ENCODE data around the gene RBP5. TPM values are rescaled to one million over a fixed set of nuclear protein-coding genes. Genes with fewer than 3 reads are reported as not detected.
A peak's percentile ranks its signal among the peaks of the same experiment; 100 is the strongest.

RBP5 gene
- total and polyA plus RNA-seq, 9 of the 15 experiments (the other 6 are each of a cell fraction or from before 2014, with no cell fraction given) = 8.6 to 22.5 (median 11.4) TPM

DNA sequence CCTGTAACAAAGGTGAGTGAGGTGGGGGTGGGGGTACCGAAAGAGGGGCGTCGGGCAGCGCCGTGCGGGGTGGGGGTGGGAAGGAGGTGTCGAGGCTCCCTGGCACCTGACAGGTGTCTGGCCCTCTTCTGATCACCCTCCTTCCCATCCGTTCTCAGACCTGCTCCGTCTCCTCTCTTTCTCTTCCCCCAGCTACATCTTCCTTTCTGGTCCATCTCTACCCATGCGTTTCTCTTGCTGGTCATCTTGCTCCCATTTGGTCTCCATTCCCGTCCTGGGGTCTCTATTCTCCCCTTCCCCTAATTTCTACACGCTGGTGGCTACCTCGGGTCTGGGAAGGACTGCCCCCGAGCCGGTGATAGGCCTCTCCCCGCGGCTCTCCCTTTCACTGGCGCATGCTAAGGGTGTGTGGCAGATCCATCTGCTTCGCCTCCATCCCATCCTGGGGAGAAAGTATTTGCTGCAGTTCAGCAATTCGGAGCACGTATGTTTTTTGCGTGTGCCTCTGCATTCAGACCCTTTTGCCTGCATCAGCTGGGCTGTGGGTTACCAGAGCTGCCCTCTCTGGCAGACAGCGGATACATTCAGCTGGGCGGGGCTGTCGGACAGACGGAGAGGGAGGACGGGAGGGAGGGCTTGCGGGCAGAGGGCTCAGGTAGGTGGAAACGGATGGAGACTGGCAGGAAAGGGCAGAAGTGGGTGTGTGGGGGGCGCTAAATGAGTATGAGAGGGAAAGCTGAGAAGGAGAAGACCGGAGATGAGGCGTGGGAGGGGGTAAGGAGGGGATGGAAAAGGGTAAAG is 2.2 kb upstream of the RBP5 start (continued):
- TF ChIP-seq, protein P1, sequence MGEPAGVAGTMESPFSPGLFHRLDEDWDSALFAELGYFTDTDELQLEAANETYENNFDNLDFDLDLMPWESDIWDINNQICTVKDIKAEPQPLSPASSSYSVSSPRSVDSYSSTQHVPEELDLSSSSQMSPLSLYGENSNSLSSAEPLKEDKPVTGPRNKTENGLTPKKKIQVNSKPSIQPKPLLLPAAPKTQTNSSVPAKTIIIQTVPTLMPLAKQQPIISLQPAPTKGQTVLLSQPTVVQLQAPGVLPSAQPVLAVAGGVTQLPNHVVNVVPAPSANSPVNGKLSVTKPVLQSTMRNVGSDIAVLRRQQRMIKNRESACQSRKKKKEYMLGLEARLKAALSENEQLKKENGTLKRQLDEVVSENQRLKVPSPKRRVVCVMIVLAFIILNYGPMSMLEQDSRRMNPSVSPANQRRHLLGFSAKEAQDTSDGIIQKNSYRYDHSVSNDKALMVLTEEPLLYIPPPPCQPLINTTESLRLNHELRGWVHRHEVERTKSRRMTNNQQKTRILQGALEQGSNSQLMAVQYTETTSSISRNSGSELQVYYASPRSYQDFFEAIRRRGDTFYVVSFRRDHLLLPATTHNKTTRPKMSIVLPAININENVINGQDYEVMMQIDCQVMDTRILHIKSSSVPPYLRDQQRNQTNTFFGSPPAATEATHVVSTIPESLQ (CRISPR knock-in tag; IDR thresholded peaks at IDR 0.05) = no peak
- TF ChIP-seq ETS1 (conservative IDR thresholded peaks at IDR 0.05; ENCODE audit: control insufficient read depth, low read depth, low read length) (no peak), THRB (CRISPR knock-in tag; conservative IDR thresholded peaks at IDR 0.05) (peak; percentile 54; the same call in 1 of the 2 replicates), NFRKB (IDR thresholded peaks at IDR 0.05; ENCODE audit: low read depth) (no peak), ZNF146 (CRISPR knock-in tag; IDR thresholded peaks at IDR 0.05; ENCODE audit: unreplicated experiment) (no peak), CEBPB (tag; IDR thresholded peaks at IDR 0.05) (no peak), PRDM10 (IDR thresholded peaks at IDR 0.05; ENCODE audit: partially characterized antibody) (no peak), GABPB1 (CRISPR knock-in tag; IDR thresholded peaks at IDR 0.05) (no peak)
- TF ChIP-seq, protein P2, sequence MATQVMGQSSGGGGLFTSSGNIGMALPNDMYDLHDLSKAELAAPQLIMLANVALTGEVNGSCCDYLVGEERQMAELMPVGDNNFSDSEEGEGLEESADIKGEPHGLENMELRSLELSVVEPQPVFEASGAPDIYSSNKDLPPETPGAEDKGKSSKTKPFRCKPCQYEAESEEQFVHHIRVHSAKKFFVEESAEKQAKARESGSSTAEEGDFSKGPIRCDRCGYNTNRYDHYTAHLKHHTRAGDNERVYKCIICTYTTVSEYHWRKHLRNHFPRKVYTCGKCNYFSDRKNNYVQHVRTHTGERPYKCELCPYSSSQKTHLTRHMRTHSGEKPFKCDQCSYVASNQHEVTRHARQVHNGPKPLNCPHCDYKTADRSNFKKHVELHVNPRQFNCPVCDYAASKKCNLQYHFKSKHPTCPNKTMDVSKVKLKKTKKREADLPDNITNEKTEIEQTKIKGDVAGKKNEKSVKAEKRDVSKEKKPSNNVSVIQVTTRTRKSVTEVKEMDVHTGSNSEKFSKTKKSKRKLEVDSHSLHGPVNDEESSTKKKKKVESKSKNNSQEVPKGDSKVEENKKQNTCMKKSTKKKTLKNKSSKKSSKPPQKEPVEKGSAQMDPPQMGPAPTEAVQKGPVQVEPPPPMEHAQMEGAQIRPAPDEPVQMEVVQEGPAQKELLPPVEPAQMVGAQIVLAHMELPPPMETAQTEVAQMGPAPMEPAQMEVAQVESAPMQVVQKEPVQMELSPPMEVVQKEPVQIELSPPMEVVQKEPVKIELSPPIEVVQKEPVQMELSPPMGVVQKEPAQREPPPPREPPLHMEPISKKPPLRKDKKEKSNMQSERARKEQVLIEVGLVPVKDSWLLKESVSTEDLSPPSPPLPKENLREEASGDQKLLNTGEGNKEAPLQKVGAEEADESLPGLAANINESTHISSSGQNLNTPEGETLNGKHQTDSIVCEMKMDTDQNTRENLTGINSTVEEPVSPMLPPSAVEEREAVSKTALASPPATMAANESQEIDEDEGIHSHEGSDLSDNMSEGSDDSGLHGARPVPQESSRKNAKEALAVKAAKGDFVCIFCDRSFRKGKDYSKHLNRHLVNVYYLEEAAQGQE (IDR thresholded peaks at IDR 0.05; ENCODE audit: borderline replicate concordance) = no peak
- TF ChIP-seq, protein P2 (CRISPR knock-in tag; IDR thresholded peaks at IDR 0.05; ENCODE audit: low read depth) = no peak
